A673 (cell line): ENCODE results near the gene TRIM37. TPM values are rescaled to one million over a fixed set of nuclear protein-coding genes. Genes with fewer than 3 reads are reported as not detected.

Experiments used
- BruUV-seq: library from RNA; stranded (reverse); fragments of 400-500 nt; replicated peaks from 2 replicates; lab custom pipeline; 2021; lab: Mats Ljungman, UMichigan
- CTCF ChIA-PET: fragments of 300-600 bp; sonication (Branson Sonifier 250); formaldehyde crosslinking; loops from one replicate; lab custom pipeline; 2022; ENCODE audit warnings: antibody characterized with exemption; lab: Charles Lee
- POLR2A ChIA-PET: fragments of 300-600 bp; sonication (Branson Sonifier 250); formaldehyde crosslinking; loops from one replicate; lab custom pipeline; 2022; ENCODE audit warnings: antibody characterized with exemption; ENCODE audit not compliant: low non-redundant PET; lab: Charles Lee
- DNase-seq: peaks from one replicate; pipeline ENCODE4 v3.0.0-alpha.2; 2015; ENCODE audit warnings: low spot score
- H3K27ac ChIP-seq: fragments of 200-600 bp; sonication (generic); 2 replicates; pipeline ENCODE4 v1.5.1; 2016; ENCODE audit warnings: mixed run types, low read depth, mild to moderate bottlenecking, mixed read lengths, antibody characterized with exemption, low read length; ENCODE audit not compliant: poor library complexity, severe bottlenecking
- H3K27me3 ChIP-seq: fragments of 200-600 bp; sonication (generic); replicated peaks from 2 replicates; pipeline ENCODE4 v1.6.1; 2017; ENCODE audit warnings: mixed run types, low read depth, mild to moderate bottlenecking, mixed read lengths, antibody characterized with exemption, low read length; ENCODE audit not compliant: insufficient read depth, poor library complexity
- H3K36me3 ChIP-seq: fragments of 200-600 bp; sonication (generic); 2 replicates; pipeline ENCODE4 v1.6.1; 2016; ENCODE audit warnings: mixed run types, mild to moderate bottlenecking, mixed read lengths, antibody characterized with exemption, low read length; ENCODE audit not compliant: insufficient read depth, poor library complexity, severe bottlenecking
- H3K4me1 ChIP-seq: fragments of 200-600 bp; sonication (generic); 2 replicates; pipeline ENCODE4 v1.6.1; 2017; ENCODE audit warnings: mixed run types, mild to moderate bottlenecking, mixed read lengths, antibody characterized with exemption, low read length; ENCODE audit not compliant: insufficient read depth, poor library complexity, severe bottlenecking
- H3K4me3 ChIP-seq: fragments of 200-600 bp; sonication (generic); 2 replicates; pipeline ENCODE4 v1.5.1; 2016; ENCODE audit warnings: low read depth, mixed run types, mild to moderate bottlenecking, mixed read lengths, low read length; ENCODE audit not compliant: poor library complexity, severe bottlenecking
- H3K9me3 ChIP-seq: fragments of 200-600 bp; sonication (generic); 2 replicates; pipeline ENCODE4 v1.6.1; 2016; ENCODE audit warnings: mixed run types, low read depth, mild to moderate bottlenecking, mixed read lengths, antibody characterized with exemption, low read length; ENCODE audit not compliant: poor library complexity, severe bottlenecking
- EZH2 ChIP-seq: fragments of 200-600 bp; sonication (generic); IDR thresholded peaks from 2 replicates; pipeline ENCODE4 v1.6.1; 2017; ENCODE audit warnings: borderline replicate concordance, low read depth, mild to moderate bottlenecking, mixed read lengths, antibody characterized with exemption, low read length; ENCODE audit not compliant: poor library complexity, severe bottlenecking
- intact Hi-C: fragments of 100-400 bp; cut with micrococcal nuclease; formaldehyde crosslinking; loops from one replicate; pipeline ENCODE4 v1.10.0; 2022; ENCODE audit not compliant: unreplicated experiment
- total RNA-seq: library from RNA; stranded (reverse); gene quantifications from 2 replicates; pipeline ENCODE4 v1.2.3, GENCODE V29; 2021
- TF ChIP-seq, protein P1 (sequence below): fragments of 300-800, 200-600 bp; sonication (generic); conservative IDR thresholded peaks from 2 replicates; pipeline ENCODE4 v1.5.1; 2017; ENCODE audit warnings: low read depth, mild to moderate bottlenecking, antibody characterized with exemption, low read length, moderate library complexity, mixed read lengths

TRIM37 gene
- total RNA-seq, 1 experiment from 2014 or later = 39.4 TPM

DNA sequence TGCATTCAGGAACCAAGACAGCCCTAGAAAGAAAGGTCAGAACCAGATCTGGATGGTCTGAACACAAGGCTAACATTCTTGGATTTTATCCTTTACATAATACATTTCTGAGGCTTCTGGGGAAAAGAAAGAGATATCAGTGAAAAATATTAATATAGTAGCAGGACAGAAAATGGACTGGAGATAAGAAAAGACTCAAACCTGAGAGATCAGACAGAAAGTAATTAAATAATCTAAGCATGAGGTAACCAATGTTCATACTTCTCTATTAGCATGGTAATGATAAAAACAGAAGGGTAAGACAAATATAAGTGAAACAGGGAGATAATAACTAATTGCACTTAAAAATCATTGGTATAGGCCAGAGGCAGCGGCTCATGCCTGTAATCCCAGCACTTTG lies 5.5 kb downstream of the TRIM37 start:
- Histone ChIP-seq H3K36me3 (no peaks in the 10 kb centered on the region), H3K27me3 (no peaks in the 10 kb centered on the region), H3K4me1 (no peaks in the 10 kb centered on the region), H3K9me3 (peaks cover 9% of the 10 kb centered on the region), H3K4me3 (no peak overlapping the region), H3K27ac (no peak overlapping the region)
- TF ChIP-seq, protein P1, sequence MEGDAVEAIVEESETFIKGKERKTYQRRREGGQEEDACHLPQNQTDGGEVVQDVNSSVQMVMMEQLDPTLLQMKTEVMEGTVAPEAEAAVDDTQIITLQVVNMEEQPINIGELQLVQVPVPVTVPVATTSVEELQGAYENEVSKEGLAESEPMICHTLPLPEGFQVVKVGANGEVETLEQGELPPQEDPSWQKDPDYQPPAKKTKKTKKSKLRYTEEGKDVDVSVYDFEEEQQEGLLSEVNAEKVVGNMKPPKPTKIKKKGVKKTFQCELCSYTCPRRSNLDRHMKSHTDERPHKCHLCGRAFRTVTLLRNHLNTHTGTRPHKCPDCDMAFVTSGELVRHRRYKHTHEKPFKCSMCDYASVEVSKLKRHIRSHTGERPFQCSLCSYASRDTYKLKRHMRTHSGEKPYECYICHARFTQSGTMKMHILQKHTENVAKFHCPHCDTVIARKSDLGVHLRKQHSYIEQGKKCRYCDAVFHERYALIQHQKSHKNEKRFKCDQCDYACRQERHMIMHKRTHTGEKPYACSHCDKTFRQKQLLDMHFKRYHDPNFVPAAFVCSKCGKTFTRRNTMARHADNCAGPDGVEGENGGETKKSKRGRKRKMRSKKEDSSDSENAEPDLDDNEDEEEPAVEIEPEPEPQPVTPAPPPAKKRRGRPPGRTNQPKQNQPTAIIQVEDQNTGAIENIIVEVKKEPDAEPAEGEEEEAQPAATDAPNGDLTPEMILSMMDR = no peak
- TF ChIP-seq EZH2 = no peak
- no TSS peak for BruUV-seq
- intact Hi-C loops = no loop called here
- ChIA-PET CTCF (no interaction called here), POLR2A (no interaction called here)
- no peak for DNase-seq

DNA sequence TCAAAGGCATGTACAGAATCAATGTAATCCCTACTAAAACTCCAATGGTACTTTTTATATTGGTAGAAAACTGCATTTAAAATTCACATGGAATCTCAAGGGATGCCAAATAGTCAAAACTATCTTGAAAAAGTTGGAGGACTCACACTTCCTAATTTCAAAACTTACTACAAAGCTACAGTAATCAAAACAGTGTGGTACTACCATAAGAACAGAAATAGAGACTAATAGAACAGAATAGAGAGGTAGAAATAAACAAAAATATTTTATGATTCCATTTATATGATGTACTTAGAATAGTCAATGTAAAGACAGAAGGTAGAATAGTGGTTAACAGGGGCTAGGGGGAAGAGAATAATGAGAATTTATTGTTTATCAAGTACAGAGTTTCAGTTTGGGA lies 8.8 kb downstream of the TRIM37 start:
- DNase-seq = no peak
- Histone ChIP-seq H3K36me3 (no peaks in the 10 kb centered on the region), H3K27me3 (no peaks in the 10 kb centered on the region), H3K4me3 (no peak overlapping the region), H3K27ac (no peak overlapping the region), H3K4me1 (peaks cover 8% of the 10 kb centered on the region), H3K9me3 (peaks cover 9% of the 10 kb centered on the region)
- TF ChIP-seq, protein P1 = no peak
- TF ChIP-seq EZH2 = no peak
- BruUV-seq = no TSS peak
- intact Hi-C loops = no loop called here
- POLR2A ChIA-PET = no interaction called here
- CTCF ChIA-PET = interaction anchor here (0.6 kb wide), 1 partner anchor 53 kb away, joined by 3 read pairs; no protein-coding TSS in a partner anchor

DNA sequence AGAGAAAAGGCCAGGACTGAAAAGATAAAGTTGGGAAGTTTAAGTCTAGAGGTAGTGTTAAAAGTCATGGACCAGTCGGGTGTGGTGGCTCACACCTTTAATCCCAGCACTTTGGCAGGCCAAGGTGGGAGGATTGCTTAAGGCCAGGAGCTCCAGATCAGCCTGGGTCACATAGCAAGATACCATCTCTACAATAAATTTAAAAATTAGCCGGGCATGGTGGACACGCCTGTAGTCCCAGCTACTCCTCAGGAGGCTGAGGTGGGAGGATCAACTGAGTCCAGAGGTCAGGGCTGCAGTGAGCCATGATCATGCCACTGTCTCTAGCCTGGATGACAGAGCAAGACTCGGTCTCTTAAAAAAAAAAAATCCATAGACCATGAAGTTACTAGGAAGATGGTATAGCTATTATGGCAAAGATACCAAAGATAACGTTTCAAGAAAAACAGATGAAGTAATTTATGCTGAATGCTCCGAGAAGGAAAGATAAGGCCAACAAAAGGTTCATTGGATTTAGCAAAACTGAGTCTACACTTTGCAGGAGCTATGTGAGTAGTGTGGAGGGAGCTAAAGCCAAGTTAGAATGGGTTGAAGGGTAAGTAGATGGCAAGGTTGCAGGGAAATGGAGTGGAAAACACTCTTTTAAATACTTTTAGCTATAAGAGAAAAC lies 11.7 kb downstream of the TRIM37 start:
- intact Hi-C loops = no loop called here
- peaks cover 8% of the 10 kb centered on the region for H3K4me1 ChIP-seq
- no peak overlapping the region for H3K4me3 ChIP-seq
- POLR2A ChIA-PET = no interaction called here
- peaks cover 1% of the 10 kb centered on the region for H3K36me3 ChIP-seq
- CTCF ChIA-PET = no interaction called here
- H3K9me3 ChIP-seq = peaks cover 9% of the 10 kb centered on the region
- TF ChIP-seq, protein P1 = no peak
- TF ChIP-seq EZH2 = no peak
- no TSS peak for BruUV-seq
- no peaks in the 10 kb centered on the region for H3K27me3 ChIP-seq
- no peak for DNase-seq
- H3K27ac ChIP-seq = no peak overlapping the region
